GM15510 (cell line): ENCODE data around the gene MRTFB.

Experiments
- POLR2A ChIP-seq: IDR thresholded peaks from 3 replicates; pipeline ENCODE4 v1.6.1; 2011; ENCODE audit warnings: borderline replicate concordance; ENCODE audit not compliant: insufficient read length; ENCODE audit errors: extremely low read depth

The MRTFB gene

DNA sequence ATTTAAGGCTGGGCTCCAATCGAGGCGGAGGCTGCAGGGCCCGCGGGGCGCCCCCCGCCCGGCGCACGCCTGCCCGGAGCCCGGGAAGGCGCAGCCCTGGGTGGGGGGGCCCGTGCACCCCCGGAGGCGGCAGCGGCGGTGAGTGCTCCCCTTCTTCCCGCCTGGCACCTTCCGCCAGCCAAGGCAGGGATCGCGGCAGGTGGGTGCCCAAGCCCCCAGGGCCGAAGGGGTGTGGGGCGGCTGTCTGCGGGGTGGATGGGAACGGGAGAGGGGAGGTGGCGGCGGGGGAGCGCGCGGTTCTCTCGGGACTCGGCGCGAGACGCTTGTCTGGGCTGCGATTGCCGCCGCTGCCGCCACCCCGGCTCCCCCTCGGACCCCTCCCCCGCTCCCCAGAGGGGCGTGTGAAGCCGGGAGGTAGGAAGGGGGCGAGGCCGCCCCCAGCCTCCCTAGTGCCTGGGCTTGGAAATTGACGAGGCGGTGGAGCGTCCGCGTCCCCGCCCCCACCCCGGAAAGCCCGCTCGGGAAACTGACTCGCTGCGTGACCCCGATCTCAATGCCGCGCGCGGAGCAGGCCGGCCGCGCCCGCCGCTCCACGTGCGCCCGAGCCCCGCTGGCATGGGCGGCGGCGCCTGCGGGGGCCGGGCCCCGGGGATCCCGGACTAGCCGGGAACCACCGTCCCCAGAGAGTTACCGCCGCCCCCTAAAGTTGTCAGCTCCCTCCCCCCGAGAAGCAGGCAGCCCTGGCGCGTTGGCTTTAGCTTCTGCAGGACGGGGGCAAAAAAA, 231.5 kb downstream of the MRTFB start:
- no peak for TF ChIP-seq POLR2A

DNA sequence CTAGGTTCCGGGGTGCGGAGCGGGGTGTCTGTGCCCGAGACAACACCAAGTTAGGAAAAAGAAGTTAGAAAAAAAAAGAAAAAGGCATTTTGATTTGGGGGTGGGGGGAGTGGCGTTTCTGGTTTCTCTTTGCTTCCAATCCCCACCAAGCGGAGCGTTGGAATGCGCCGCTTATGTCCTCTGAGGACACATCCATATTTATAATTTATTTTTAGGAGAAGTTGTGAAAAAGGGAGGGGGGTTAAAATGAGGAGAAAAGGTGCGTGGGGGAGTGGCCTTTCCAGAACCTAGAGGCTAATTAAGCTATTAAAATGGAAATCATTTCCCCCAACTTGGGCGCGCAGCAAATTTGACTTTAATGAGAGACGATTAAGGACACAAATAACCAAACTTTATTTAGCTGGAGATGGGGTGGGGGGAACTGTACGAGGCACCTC, 232.1 kb downstream of the MRTFB start:
- no peak for TF ChIP-seq POLR2A

DNA sequence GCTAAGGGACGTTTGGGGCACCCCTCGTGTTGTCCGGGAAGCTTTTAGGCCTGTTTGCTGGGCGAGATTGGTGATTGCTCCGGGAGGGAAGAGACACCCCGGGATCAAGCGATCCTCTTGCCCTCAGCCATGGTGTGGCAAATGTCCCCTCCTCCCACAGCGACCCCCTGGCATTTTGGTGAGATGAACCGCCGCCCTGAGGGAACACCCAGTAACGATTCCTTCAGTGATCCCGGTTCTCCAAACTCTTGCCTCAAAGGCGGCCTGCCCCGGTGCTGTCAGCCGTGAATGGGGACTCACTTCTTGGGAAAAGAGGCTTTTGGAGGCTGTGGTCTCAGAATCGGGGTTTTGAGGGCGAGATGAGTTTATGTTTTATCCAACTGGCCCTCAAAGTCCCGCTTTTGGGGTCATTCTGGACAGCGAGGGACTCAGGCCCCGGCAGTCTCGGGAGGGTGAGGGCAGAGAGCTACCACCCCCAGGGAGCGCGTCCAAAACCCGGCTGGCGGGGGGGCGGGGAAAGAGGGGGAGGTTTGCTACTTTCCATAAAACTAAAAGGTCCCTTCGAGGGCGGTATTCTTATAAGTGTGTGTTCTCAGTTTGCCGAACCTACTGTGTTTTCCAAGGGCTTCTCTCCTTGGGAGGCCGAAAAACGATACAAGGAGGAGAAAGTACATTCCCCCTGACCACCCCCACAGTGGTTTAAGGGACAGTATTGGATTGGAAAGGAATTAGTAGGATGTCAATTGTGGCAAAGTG, 232.7 kb downstream of the MRTFB start:
- TF ChIP-seq POLR2A: no peak

DNA sequence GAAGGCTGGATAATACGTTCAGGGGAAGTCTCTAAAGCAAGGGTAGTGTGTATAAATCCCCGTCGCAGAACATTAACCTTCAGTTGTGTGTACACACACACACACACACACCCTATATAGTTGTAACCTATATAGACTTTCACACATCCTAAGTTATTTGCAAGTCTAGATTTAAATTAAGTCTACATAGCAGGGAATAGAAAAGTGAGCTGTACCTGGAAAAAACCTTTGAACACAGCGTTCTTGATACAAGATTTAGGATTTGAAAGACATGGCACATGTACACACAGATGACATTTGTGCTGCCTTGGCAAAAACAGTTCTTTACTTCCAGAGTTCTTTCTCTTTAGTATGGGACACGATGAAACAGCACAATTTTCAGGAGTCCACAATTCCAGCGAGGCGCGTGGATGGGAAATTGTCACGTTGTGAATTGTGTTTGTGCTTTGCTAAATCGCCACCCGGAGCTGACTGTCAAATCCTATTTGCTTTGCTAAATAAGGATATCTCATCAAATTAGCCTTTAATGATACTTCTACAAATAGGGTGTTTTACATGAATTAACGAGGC, 233.9 kb downstream of the MRTFB start:
- TF ChIP-seq POLR2A: no peak

DNA sequence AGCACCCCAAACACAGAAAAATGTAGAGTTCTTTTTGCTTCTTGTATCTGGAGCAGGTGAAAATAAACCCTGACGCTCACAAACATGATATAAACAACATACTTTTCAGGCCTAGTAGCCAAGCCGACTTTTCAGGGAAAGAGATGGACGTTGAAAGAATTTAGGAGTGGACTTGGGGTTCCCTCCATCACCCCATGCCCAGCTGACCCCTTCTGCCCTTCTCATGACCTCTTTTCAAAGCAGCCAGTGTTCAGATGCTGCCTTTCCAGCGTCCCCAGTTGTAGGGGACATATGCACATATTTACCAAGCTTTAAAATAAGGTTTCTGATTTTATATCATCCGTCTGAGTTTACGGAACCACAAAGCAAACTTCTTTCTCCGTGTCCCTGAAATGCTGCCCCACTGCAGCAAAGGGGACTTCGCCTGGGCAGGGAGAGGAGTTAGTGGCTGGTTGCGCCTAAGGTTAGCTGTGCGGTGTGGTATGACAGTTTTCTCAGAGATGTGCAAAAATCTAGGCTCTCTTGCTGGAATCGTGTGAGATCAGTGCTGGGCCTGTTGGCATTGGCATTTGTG, 235.5 kb downstream of the MRTFB start:
- no peak for TF ChIP-seq POLR2A

DNA sequence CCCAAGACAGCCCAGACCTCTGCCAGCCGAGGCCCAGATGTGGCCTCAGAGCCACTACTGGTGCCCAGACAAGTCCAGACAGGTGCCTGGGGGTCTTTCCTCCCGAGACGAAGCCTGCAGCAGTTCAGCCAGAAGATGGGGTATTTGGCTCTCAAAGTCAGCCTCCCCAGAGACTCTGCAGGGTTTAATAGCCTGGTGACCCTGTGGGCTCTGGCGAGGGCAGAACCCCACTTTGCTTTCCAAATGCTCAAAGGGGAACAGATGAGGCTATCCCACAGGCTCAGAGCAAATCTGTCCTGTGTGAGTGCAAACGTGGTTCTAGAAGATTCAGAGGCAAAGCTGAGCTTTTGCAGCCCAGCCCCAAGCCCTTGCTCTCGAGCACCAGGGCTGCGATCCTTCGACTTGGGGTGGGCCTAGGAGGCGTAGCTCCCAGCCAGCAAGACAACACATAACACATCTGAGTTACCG, 236.0 kb downstream of the MRTFB start:
- no peak for TF ChIP-seq POLR2A

DNA sequence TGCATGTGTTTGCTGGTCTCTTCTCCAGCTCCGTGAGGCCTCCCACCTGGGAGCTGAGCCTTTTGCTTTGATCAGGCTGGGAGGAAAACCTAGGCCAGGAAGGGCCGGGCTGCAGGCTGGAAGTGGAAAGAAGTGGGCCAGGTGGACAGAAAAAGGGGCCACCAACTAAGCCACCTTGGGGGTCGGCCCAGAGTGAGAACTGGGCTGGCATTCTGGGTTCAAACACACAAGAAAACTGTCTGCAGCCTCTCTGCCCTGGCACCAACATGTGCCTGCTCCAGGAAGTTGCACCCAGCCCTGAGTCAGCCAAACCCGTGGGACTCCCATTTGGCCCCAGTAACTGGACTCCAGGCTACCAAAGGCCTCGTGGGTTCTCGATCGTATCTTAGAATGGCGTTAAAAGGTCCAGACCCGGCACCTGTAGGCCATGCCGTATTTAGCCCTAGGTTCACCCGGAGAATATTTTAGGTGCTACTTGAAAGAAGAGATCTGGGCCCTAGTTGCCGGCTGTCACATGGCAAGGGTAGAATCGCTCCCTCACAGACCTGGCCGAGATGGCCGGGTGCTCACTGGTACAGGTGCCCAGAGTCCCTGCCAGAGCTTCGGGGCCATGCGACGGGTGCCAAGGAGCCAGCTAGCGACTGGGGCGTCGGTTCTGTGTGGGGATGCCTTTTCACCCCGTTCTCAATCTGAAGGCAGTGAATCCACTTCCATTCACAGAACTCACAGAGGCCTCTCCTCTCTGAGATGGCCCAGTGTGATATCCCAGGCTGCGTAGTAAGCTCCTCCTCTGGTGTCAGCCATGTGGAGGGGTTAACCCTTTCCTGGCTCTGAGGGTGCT, 236.6 kb downstream of the MRTFB start:
- TF ChIP-seq POLR2A: no peak

DNA sequence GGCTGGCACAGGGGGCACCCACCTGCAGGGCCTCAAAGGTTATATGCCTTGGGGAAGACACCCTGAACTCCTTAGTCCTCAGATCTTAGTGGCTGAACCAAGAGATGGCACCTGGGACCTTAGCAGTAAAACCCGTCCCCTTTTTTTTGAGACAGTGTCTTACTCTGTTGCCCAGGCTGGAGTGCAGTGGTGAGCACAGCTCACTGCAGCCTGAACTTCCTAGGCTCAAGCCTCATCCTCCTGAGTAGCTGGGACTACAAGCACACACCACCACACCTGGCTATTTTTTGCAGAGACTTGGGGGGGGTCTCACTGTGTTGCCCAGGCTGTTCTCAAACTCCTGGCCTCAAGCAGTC, 237.2 kb downstream of the MRTFB start:
- no peak for TF ChIP-seq POLR2A

DNA sequence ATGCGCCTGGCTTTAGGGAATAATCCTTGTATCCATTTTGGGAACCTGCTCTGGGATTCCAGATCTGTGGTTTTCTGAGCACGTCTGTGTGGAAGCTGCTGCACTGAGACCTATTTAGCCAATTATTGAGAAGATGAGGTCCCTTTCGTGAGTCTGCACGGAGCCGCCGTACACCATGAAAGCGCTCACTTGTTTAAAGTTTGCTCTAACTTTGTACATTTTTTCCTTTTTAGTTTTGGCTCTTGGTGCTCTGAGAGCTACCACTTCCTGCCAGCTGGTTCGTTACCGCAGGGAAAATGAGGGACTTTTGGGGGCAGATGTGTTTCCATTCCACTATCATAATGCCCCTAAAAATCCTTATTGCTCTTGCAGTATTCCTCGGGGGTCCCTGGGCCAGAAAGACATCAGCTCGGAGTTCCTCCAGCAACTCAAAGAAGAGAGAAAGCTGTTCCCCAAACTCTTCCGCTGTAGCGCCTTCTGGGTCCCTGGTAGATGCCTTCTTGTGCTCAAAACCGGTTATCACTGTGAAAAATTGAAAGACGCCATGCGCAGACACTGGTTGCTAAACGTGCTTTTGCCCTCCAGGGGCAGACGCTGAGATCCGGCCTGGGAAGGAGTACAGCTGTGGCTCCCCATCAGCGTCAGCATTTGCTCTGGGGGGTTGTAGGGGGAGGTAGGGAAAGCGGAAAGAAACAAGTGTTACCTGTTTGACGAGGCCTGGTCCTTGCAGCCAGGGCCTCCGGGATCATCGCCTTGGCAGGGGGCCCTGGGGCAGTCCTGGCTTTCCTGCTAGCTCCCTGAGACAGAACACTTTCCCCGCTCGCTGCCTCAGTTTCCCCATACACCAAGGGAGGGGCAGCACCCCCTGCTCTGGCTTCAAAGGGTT, 238.1 kb downstream of the MRTFB start:
- TF ChIP-seq POLR2A: no peak

DNA sequence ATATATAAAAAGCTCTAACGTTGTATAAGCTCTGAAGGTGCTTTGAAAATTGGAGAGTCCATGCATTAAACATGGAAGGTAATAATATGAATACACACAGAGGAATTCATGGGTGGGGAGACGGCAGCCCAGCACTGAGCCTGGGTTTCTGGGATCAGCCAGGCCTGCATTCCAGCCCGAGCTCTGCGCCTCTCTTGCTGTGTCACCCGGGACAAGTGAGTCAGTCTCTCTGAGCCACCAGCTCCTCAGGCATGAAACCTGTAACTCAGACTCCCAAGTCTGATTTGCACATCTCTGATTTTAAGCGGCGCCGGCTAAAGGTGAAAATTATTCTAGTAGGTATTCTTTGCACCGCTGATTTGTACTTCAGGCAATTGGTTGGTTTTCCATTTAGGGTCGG, 238.8 kb downstream of the MRTFB start:
- TF ChIP-seq POLR2A: no peak

DNA sequence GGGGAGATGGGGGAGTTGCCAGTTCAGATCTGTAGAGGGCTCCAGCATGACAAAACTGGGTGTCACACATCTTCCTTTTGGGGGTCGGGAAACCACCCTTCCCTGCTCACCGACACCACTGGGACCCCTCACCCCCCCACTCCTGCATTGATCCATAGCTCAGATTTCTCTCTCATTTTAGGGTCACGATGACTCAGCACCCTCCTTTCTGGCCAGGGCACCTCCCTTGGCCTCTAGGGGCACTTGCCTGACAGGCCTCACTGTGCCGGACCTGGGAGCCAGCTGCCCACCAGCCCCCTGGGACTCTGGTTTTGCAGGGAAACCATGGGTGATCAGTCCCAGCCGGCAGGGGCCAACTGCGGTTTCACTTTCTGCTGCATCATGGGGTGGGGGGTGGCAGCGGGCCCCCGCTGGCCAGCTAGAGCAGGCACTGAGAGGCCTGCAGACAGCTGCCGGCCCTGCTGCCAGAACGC, 239.4 kb downstream of the MRTFB start:
- no peak for TF ChIP-seq POLR2A

DNA sequence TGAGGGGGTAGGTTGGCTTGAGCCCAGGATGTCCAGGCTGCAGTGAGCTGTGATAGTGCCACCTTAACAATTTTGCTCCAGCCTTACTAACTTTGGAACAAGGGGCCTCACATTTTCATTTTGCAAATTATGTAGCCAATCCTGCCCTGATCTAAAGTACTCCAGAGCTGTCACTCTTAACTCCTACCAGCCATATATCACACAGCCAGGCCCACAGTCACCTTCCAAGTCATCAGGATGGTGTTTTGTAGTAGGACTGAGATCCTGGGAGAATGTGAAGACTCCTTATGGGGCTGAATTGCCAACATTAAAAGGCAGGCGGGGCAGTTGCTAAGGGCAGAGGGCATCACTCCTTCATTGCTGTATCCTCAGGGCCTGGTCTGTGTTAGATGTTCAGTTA, 243.0 kb downstream of the MRTFB start:
- TF ChIP-seq POLR2A: no peak

DNA sequence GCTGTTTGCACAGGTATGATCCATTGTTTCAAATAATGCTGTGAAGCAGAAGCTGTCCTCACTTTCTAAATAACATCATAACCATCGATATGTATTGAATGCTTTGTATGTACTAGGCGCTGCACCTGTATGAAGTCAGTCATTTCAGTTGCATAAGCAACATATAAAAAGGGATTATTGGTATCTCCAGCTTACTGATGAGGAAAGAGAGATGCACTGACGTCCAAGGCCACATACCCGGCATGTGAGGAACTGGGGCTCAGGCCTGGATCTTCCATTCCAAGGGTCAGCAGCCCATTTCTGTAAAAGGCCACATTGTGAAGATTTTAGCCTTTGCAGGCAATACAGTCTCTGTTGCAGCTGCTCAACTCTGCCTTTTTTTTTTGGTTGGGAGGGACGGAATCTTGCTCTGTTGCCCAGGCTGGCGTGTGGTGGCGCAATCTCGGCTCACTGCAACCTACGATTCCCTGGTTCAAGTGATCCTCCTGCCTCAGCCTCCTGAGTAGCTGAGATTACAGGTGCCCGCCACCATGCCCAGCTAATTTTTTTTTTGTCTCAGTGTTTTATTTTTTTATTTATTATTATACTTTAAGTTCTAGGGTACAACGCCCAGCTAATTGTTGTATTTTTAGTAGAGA, 244.7 kb downstream of the MRTFB start:
- no peak for TF ChIP-seq POLR2A
